Measurements from ENCODE around the gene YEATS2.

Gene YEATS2

GRCh38 chr3:183829466-183829865 is 131.9 kb downstream of the YEATS2 start:
- H3K4me3 ChIP-seq (ENCODE audit: low read depth, low read length): no peak overlapping the region
- ChIA-PET CTCF (no interaction called here), POLR2A (no interaction called here)
- H3K36me3 ChIP-seq (ENCODE audit: control insufficient read depth in 2 of 2, insufficient read depth in 1 of 2, low read length in 2 of 2): peaks cover 3 to 48% of the 10 kb centered on the region in 2 experiments; a peak in 2 of 3 replicates
- H3K4me1 ChIP-seq (ENCODE audit: control insufficient read depth, insufficient read depth, low read length): no peaks in the 10 kb centered on the region; the same call in 1 of the 2 replicates
- TF ChIP-seq INSM2 (tag by site-specific recombination; IDR thresholded peaks at IDR 0.05): no peak
- TF ChIP-seq ZNF777 (tag by site-specific recombination; IDR thresholded peaks at IDR 0.05; ENCODE audit: borderline replicate concordance): no peak
- TF ChIP-seq ZNF398 (tag by site-specific recombination; IDR thresholded peaks at IDR 0.05): no peak
- no peak for TF ChIP-seq ZNF544 (tag by site-specific recombination; IDR thresholded peaks at IDR 0.05)
- TF ChIP-seq ZNF266 (tag by site-specific recombination; IDR thresholded peaks at IDR 0.05; ENCODE audit: low read depth): no peak
- no peak for TF ChIP-seq ZNF24 (tag by site-specific recombination; IDR thresholded peaks at IDR 0.05)
- TF ChIP-seq ZNF768 (tag by site-specific recombination; IDR thresholded peaks at IDR 0.05): no peak
- no peak for TF ChIP-seq ZNF585B (tag by site-specific recombination; IDR thresholded peaks at IDR 0.05)
- no peak for TF ChIP-seq BCL11A (tag by site-specific recombination; IDR thresholded peaks at IDR 0.05; ENCODE audit: low read depth)
- TF ChIP-seq ZNF292 (tag by site-specific recombination; IDR thresholded peaks at IDR 0.05; ENCODE audit: borderline replicate concordance, low read depth): no peak
- TF ChIP-seq ZNF112 (tag by site-specific recombination; IDR thresholded peaks at IDR 0.05): no peak
- no peak for TF ChIP-seq ZBTB20 (tag by site-specific recombination; IDR thresholded peaks at IDR 0.05)
- no peak for TF ChIP-seq ZNF426 (tag by site-specific recombination; IDR thresholded peaks at IDR 0.05)
- no peak for TF ChIP-seq SCRT2 (tag by site-specific recombination; IDR thresholded peaks at IDR 0.05)
- no peak for TF ChIP-seq ZNF488 (tag by site-specific recombination; IDR thresholded peaks at IDR 0.05)
- TF ChIP-seq ZNF157 (tag by site-specific recombination; IDR thresholded peaks at IDR 0.05): no peak
- no peak overlapping the region for H3K27ac ChIP-seq (ENCODE audit: extremely low read depth, low read depth, low read length)
- no peaks in the 10 kb centered on the region for H3K9me3 ChIP-seq (ENCODE audit: control insufficient read depth, insufficient read depth, low read depth, low read length)

GRCh38 chr3:183830187-183830586 is 132.6 kb downstream of the YEATS2 start:
- Histone ChIP-seq H3K4me3 (ENCODE audit: low read depth, low read length) (no peak overlapping the region), H3K9me3 (ENCODE audit: control insufficient read depth, insufficient read depth, low read depth, low read length) (no peaks in the 10 kb centered on the region), H3K36me3 (ENCODE audit: control insufficient read depth in 2 of 2, insufficient read depth in 1 of 2, low read length in 2 of 2) (peaks cover 3 to 49% of the 10 kb centered on the region in 2 experiments; a peak in 2 of 3 replicates), H3K4me1 (ENCODE audit: control insufficient read depth, insufficient read depth, low read length) (no peaks in the 10 kb centered on the region; the same call in 1 of the 2 replicates), H3K27ac (ENCODE audit: extremely low read depth, low read depth, low read length) (no peak overlapping the region)
- ChIA-PET CTCF (no interaction called here), POLR2A (no interaction called here)
- no peak for TF ChIP-seq HOXA7 (CRISPR knock-in tag; IDR thresholded peaks at IDR 0.05; ENCODE audit: borderline replicate concordance)
- no peak for TF ChIP-seq ZNF23 (tag by site-specific recombination; IDR thresholded peaks at IDR 0.05; ENCODE audit: borderline replicate concordance)
- TF ChIP-seq ZBTB17 (tag by site-specific recombination; IDR thresholded peaks at IDR 0.05): no peak
- no peak for TF ChIP-seq SP3 (tag by site-specific recombination; IDR thresholded peaks at IDR 0.05)
- TF ChIP-seq MZF1 (tag by site-specific recombination; IDR thresholded peaks at IDR 0.05; ENCODE audit: borderline replicate concordance): no peak
- no peak for TF ChIP-seq ZNF148 (tag by site-specific recombination; IDR thresholded peaks at IDR 0.05; ENCODE audit: borderline replicate concordance)
- no peak for TF ChIP-seq PRDM1 (tag by site-specific recombination; IDR thresholded peaks at IDR 0.05)
- no peak for TF ChIP-seq ZNF266 (tag by site-specific recombination; IDR thresholded peaks at IDR 0.05; ENCODE audit: low read depth)
- TF ChIP-seq ZNF140 (tag by site-specific recombination; IDR thresholded peaks at IDR 0.05): no peak
- no peak for TF ChIP-seq ZNF561 (tag by site-specific recombination; IDR thresholded peaks at IDR 0.05; ENCODE audit: borderline replicate concordance)
- TF ChIP-seq MYNN (tag by site-specific recombination; IDR thresholded peaks at IDR 0.05; ENCODE audit: borderline replicate concordance): no peak
- no peak for TF ChIP-seq GLIS1 (tag by site-specific recombination; IDR thresholded peaks at IDR 0.05)
